Measurements from ENCODE around the gene PTGDR2.

GRCh38 chr11:60831143-60831500, 24.6 kb downstream of the PTGDR2 start:
- TF ChIP-seq EP300 (IDR thresholded peaks at IDR 0.05), result no peak
- TF ChIP-seq, protein P1, sequence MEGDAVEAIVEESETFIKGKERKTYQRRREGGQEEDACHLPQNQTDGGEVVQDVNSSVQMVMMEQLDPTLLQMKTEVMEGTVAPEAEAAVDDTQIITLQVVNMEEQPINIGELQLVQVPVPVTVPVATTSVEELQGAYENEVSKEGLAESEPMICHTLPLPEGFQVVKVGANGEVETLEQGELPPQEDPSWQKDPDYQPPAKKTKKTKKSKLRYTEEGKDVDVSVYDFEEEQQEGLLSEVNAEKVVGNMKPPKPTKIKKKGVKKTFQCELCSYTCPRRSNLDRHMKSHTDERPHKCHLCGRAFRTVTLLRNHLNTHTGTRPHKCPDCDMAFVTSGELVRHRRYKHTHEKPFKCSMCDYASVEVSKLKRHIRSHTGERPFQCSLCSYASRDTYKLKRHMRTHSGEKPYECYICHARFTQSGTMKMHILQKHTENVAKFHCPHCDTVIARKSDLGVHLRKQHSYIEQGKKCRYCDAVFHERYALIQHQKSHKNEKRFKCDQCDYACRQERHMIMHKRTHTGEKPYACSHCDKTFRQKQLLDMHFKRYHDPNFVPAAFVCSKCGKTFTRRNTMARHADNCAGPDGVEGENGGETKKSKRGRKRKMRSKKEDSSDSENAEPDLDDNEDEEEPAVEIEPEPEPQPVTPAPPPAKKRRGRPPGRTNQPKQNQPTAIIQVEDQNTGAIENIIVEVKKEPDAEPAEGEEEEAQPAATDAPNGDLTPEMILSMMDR (IDR thresholded peaks at IDR 0.05), result peak; percentile 83 to 90 (median 90)

All from ovary (tissue), 3 donors.